Measurements from ENCODE around the gene FAM174C.

FAM174C gene

GRCh38 chr19:1284979-1285736 is 9.8 kb downstream of the FAM174C start:
- DNase-seq (ENCODE audit: low read depth in 2 of 3, low spot score in 2 of 3) = no peak

- DNase-seq (ENCODE audit: low read depth in 2 of 3, low spot score in 2 of 3) = no peak
Measured at GRCh38 chr19:1285737-1286360, 10.5 kb downstream of the FAM174C start, which contains the start of gene EFNA2. Gene EFNA2 (plus strand): TSS chr19:1285873. CDS start chr19:1286169, 296 bp downstream.

- no peak for DNase-seq (ENCODE audit: low read depth in 2 of 3, low spot score in 2 of 3)
Measured at GRCh38 chr19:1286487-1287353, 11.4 kb downstream of the FAM174C start.

- no peak for DNase-seq (ENCODE audit: low read depth in 2 of 3, low spot score in 2 of 3)
Measured at GRCh38 chr19:1287354-1288225, 12.3 kb downstream of the FAM174C start.

GRCh38 chr19:1288226-1288612 is 12.9 kb downstream of the FAM174C start:
- DNase-seq (ENCODE audit: low read depth in 2 of 3, low spot score in 2 of 3) = no peak

- DNase-seq (ENCODE audit: low read depth in 2 of 3, low spot score in 2 of 3) = no peak
Measured at GRCh38 chr19:1288833-1289685, 13.7 kb downstream of the FAM174C start.

- DNase-seq (ENCODE audit: low read depth in 2 of 3, low spot score in 2 of 3) = no peak
Measured at GRCh38 chr19:1289686-1290025, 14.3 kb downstream of the FAM174C start.

- no peak for DNase-seq (ENCODE audit: low read depth in 2 of 3, low spot score in 2 of 3)
Measured at GRCh38 chr19:1290196-1290702, 14.9 kb downstream of the FAM174C start.

GRCh38 chr19:1290703-1291651 is 15.6 kb downstream of the FAM174C start:
- DNase-seq (ENCODE audit: low read depth in 2 of 3, low spot score in 2 of 3) = no peak

GRCh38 chr19:1291761-1292418 is 16.6 kb downstream of the FAM174C start:
- no peak for DNase-seq (ENCODE audit: low read depth in 2 of 3, low spot score in 2 of 3)

- no peak for DNase-seq (ENCODE audit: low read depth in 2 of 3, low spot score in 2 of 3)
Measured at GRCh38 chr19:1292419-1293151, 17.3 kb downstream of the FAM174C start.

- no peak for DNase-seq (ENCODE audit: low read depth in 2 of 3, low spot score in 2 of 3)
Measured at GRCh38 chr19:1293782-1294604, 18.7 kb downstream of the FAM174C start.

- no peak for DNase-seq (ENCODE audit: low read depth in 2 of 3, low spot score in 2 of 3)
Measured at GRCh38 chr19:1294688-1295087, 19.4 kb downstream of the FAM174C start.

- DNase-seq (ENCODE audit: low read depth in 2 of 3, low spot score in 2 of 3) = peak in 1 of 3 experiments; percentile 48
Measured at GRCh38 chr19:1295169-1296012, 20.1 kb downstream of the FAM174C start.

- DNase-seq (ENCODE audit: low read depth in 2 of 3, low spot score in 2 of 3) = no peak
Measured at GRCh38 chr19:1296078-1296477, 20.7 kb downstream of the FAM174C start.

Measured in activated CD8-positive, alpha-beta memory T cell treated with anti-CD3 and anti-CD28 coated beads for 48 hours (primary cell).